ENCODE measurements around the gene STAG1.

DNA sequence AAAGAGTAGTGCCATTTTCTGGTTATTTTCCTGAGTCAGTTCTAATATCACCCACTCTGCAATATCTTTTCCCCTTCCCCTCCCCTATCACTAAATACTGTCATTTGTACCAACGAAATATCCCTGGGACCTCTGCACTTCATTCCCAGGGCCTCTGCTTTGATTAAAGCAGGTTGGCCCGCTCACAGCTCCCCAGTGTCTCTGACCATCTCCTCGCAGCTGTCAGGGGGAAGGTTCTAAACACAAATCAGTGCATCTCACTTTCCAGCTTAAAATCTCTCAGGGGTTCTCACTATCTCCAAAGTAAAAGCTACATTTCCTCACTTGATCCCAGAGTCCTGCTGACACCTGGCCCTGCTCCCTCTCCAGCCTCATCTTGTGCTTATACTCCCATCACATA is 38.6 kb upstream of the STAG1 start:
- TF ChIP-seq POLR2A (IDR thresholded peaks at IDR 0.05; ENCODE audit: insufficient read depth in 1 of 2, low read depth in 2 of 2, low read length in 2 of 2) = no peak
- TF ChIP-seq CENPX (CRISPR knock-in tag; IDR thresholded peaks at IDR 0.05) = no peak
- TF ChIP-seq HNRNPH1 (optimal IDR thresholded peaks at IDR 0.05; ENCODE audit: low read depth, low read length) = no peak
- TF ChIP-seq JUNB (CRISPR knock-in tag; IDR thresholded peaks at IDR 0.05; ENCODE audit: borderline replicate concordance) = no peak
- TF ChIP-seq, protein P1, sequence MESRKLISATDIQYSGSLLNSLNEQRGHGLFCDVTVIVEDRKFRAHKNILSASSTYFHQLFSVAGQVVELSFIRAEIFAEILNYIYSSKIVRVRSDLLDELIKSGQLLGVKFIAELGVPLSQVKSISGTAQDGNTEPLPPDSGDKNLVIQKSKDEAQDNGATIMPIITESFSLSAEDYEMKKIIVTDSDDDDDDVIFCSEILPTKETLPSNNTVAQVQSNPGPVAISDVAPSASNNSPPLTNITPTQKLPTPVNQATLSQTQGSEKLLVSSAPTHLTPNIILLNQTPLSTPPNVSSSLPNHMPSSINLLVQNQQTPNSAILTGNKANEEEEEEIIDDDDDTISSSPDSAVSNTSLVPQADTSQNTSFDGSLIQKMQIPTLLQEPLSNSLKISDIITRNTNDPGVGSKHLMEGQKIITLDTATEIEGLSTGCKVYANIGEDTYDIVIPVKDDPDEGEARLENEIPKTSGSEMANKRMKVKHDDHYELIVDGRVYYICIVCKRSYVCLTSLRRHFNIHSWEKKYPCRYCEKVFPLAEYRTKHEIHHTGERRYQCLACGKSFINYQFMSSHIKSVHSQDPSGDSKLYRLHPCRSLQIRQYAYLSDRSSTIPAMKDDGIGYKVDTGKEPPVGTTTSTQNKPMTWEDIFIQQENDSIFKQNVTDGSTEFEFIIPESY (CRISPR knock-in tag; IDR thresholded peaks at IDR 0.05) = no peak
- TF ChIP-seq CTCF (CRISPR knock-in tag; IDR thresholded peaks at IDR 0.05) = no peak
- no peak for TF ChIP-seq ZHX2 (IDR thresholded peaks at IDR 0.05; ENCODE audit: low read depth)
- TF ChIP-seq ZHX2 (CRISPR knock-in tag; IDR thresholded peaks at IDR 0.05; ENCODE audit: borderline replicate concordance) = no peak
- no peak for TF ChIP-seq ZNF282 (IDR thresholded peaks at IDR 0.05; ENCODE audit: partially characterized antibody)
- TF ChIP-seq GATAD2A (CRISPR knock-in tag; IDR thresholded peaks at IDR 0.05) = no peak
- TF ChIP-seq CHCHD3 (CRISPR knock-in tag; IDR thresholded peaks at IDR 0.05) = no peak
- no peak for TF ChIP-seq KDM5A (IDR thresholded peaks at IDR 0.05; ENCODE audit: borderline replicate concordance, low read length)
- TF ChIP-seq EP300 (IDR thresholded peaks at IDR 0.05; ENCODE audit: low read depth in 2 of 2, low read length in 2 of 2) = no peak
- no peak for TF ChIP-seq EP300 (CRISPR knock-in tag; IDR thresholded peaks at IDR 0.05; ENCODE audit: borderline replicate concordance)
- TF ChIP-seq ZNF782 (CRISPR knock-in tag; IDR thresholded peaks at IDR 0.05; ENCODE audit: borderline replicate concordance) = no peak
- TF ChIP-seq ZNF230 (CRISPR knock-in tag; IDR thresholded peaks at IDR 0.05) = no peak

Data from HepG2 (cell line).